Motor neuron (in vitro differentiated cells): Measurements from ENCODE around the gene EMILIN2. TPM values are rescaled to one million over a fixed set of nuclear protein-coding genes. Genes with fewer than 3 reads are reported as not detected.

Source experiments
- ATAC-seq, 8 experiments: fragments of 200-7000 bp; cut with Tn5 transposase; replicated peaks in 6 of 8; 2 replicates each; pipeline ENCODE4 v1.8.0; 2021; ENCODE audit warnings: mild to moderate bottlenecking in 8 of 8, moderate library complexity in 8 of 8
- H3K27ac ChIP-seq, 2 donors: fragments of 250-450 bp; sonication (Bioruptor Pico); 2 replicates each; pipeline ENCODE4 v1.9.0; 2021; ENCODE audit warnings: antibody characterized with exemption in 2 of 2, mild to moderate bottlenecking in 2 of 2, moderate library complexity in 1 of 2
- H3K4me1 ChIP-seq, 2 donors: fragments of 250-450 bp; sonication (Bioruptor Pico); replicated peaks in 1 of 2; 2 replicates each; pipeline ENCODE4 v1.6.1; 2021; ENCODE audit warnings: antibody characterized with exemption in 2 of 2, mild to moderate bottlenecking in 2 of 2, moderate library complexity in 1 of 2
- H3K4me3 ChIP-seq, 5 donors: fragments of 250-450 bp; sonication (Bioruptor Pico); 2 replicates each; pipeline ENCODE4 v1.9.0; 2021; ENCODE audit warnings: antibody characterized with exemption in 5 of 5, mild to moderate bottlenecking in 5 of 5, moderate library complexity in 4 of 5
- WGBS, 10 experiments: fragments of 450-650 bp; shearing (Covaris generic); methylation state at CpG; one replicate each; pipeline ENCODE4 v1.0.0; 2022; 5-methylcytosine and 5-hydroxymethylcytosine counted together
- in situ Hi-C, 9 experiments: fragments of 400-800 bp; cut with MboI; loops; one replicate each; pipeline ENCODE4 v1.15.0; 2021; ENCODE audit warnings: low sequenced_read_pairs in 9 of 9, low pct_unique_long_range_greater_than_20kb in 2 of 9; ENCODE audit not compliant: unreplicated experiment in 9 of 9
- total RNA-seq, 8 experiments: library from RNA; unstranded; fragments of 300-600 nt; gene quantifications; 2 replicates each; pipeline versions ENCODE4 v1.2.3 to v1.2.4, GENCODE V29; 2022

Gene EMILIN2
- total RNA-seq, 8 experiments from 2014 or later: 0.33 to 22.2 (median 1.4) TPM

DNA sequence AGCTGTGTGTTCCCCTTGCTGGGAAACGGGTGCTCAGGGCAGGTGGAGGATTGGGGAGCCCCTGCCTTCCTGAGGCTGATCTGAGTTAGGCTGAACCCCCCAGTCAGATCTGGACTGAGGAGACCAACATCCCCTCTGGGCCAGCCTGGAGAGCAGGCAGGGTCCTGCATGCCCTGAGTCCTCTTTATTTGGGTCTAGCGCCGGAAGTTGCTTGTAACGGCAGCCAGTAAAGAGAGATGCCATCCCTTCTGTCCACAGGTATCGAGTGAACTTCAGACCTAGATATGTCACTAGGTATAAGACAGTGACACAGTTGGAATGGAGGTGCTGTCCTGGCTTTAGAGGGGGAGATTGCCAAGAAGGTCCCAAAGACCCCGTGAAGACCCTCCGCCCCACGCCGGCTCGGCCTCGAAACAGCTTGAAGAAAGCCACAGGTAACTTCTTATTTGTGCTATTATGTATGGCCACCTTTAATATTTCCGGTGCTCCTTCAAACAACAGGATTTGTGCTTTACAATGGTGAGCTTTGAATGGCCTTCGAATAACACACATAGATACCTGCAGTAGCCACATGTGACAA is 38.0 kb downstream of the EMILIN2 start:
- H3K27ac ChIP-seq: no peak overlapping the region
- H3K4me1 ChIP-seq: no peaks in the 10 kb centered on the region
- no peak overlapping the region for H3K4me3 ChIP-seq
- no peak for ATAC-seq
- in situ Hi-C loops: no loop called here
- WGBS, 10 experiments: 67 to 100% (median 94%) methylated on average over 1 to 5 of the region's 13 CpGs; no CpG with 5 or more reads in 2 of the 10 experiments

- WGBS, 10 experiments: 62 to 86% (median 67%) methylated on average over 3 to 4 of the region's 4 CpGs; no CpG with 5 or more reads in 3 of the 10 experiments
- no peak overlapping the region for H3K4me3 ChIP-seq
- in situ Hi-C loops: no loop called here
- no peaks in the 10 kb centered on the region for H3K4me1 ChIP-seq
- no peak overlapping the region for H3K27ac ChIP-seq
- ATAC-seq: no peak
Observed at GRCh38 chr18:2887470-2887869, 40.7 kb downstream of the EMILIN2 start.

- Histone ChIP-seq H3K4me1 (no peaks in the 10 kb centered on the region), H3K27ac (no peak overlapping the region), H3K4me3 (no peak overlapping the region)
- in situ Hi-C loops: no loop called here
- peak in 7 of 8 experiments; percentile 31 to 93 (median 53) for ATAC-seq
- WGBS, 10 experiments: 18 to 57% (median 41%) methylated on average over 1 to 3 of the region's 3 CpGs
Observed at GRCh38 chr18:2889761-2890192, 43.0 kb downstream of the EMILIN2 start.

DNA sequence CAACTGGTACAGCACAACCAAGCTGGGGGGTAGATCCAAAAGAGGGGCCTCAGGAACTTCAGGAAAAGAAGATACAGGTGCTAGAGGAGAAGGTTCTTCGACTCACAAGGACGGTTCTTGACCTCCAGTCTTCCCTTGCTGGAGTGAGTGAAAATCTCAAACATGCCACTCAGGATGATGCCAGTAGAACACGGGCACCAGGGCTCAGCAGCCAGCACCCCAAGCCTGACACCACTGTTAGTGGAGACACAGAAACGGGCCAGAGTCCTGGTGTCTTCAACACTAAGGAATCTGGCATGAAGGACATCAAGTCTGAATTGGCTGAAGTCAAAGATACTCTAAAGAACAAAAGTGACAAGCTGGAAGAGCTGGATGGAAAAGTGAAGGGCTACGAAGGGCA is 43.8 kb downstream of the EMILIN2 start:
- Histone ChIP-seq H3K4me1 (no peaks in the 10 kb centered on the region), H3K4me3 (no peak overlapping the region), H3K27ac (no peak overlapping the region)
- in situ Hi-C loops: no loop called here
- no peak for ATAC-seq
- 69 to 100% (median 80%) methylated on average over 1 to 4 of the region's 5 CpGs; no CpG with 5 or more reads in 3 of the 10 experiments for WGBS, 10 experiments

DNA sequence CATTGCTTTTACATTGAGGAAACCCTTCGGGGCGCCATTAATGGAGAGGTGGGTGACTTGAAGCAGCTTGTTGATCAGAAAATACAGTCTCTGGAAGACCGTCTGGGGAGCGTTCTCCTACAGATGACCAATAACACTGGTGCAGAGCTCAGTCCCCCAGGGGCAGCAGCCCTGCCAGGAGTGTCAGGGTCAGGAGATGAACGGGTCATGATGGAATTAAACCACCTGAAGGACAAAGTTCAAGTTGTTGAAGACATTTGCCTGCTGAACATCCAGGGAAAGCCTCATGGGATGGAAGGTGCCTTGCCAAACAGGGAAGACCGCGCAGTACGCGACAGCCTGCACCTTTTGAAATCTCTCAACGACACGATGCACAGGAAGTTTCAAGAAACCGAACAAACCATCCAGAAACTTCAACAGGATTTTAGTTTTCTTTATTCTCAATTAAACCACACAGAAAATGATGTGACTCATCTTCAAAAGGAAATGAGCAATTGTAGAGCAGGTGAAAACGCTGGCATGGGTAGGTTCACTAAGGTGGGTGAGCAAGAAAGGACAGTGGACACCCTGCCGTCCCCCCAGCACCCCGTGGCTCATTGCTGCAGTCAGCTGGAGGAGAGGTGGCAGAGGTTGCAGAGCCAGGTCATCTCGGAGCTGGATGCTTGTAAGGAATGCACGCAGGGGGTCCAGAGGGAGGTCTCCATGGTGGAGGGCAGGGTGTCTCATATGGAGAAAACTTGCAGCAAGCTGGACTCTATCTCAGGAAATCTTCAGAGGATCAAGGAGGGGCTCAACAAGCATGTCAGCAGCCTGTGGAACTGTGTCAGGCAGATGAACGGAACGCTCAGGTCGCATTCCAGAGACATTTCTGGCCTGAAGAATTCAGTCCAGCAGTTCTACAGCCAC is 45.0 kb downstream of the EMILIN2 start:
- in situ Hi-C loops: no loop called here
- 78 to 100% (median 94%) methylated on average over 3 to 16 of the region's 20 CpGs; no CpG with 5 or more reads in 1 of the 10 experiments for WGBS, 10 experiments
- H3K4me1 ChIP-seq: no peaks in the 10 kb centered on the region
- no peak for ATAC-seq
- H3K27ac ChIP-seq: no peak overlapping the region
- H3K4me3 ChIP-seq: no peak overlapping the region

DNA sequence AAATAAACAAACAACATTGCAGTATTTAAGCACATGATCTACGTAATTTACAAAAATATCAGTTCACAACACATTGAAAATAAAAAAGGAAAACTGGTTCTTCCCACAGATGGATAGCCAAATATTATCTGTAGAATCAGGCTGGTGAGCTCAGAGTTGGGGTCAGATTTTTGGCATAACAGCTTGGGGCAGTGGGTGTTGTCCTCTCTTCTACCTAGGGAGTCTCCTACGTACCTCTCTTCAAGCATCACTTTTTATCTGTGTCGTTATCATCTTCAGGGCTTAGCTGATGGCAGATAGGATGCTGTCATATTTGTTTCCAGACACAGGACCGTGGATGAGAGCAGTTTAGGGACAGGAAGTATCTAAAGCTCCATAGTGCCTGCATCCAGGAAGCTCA is 46.2 kb downstream of the EMILIN2 start:
- in situ Hi-C loops: no loop called here
- Histone ChIP-seq H3K4me3 (no peak overlapping the region), H3K4me1 (no peaks in the 10 kb centered on the region), H3K27ac (no peak overlapping the region)
- WGBS, 10 experiments: 0 to 100% (median 87%) methylated on average over 1 to 4 of the region's 4 CpGs; no CpG with 5 or more reads in 1 of the 10 experiments
- ATAC-seq: no peak

- Histone ChIP-seq H3K4me3 (no peak overlapping the region), H3K27ac (no peak overlapping the region), H3K4me1 (no peaks in the 10 kb centered on the region)
- whole genome bisulfite sequencing, 10 experiments: 67 to 100% (median 86%) methylated on average over 1 to 5 of the region's 5 CpGs; no CpG with 5 or more reads in 3 of the 10 experiments
- no peak for ATAC-seq
- in situ Hi-C loops: no loop called here
Observed at GRCh38 chr18:2893676-2894075, 46.9 kb downstream of the EMILIN2 start.

DNA sequence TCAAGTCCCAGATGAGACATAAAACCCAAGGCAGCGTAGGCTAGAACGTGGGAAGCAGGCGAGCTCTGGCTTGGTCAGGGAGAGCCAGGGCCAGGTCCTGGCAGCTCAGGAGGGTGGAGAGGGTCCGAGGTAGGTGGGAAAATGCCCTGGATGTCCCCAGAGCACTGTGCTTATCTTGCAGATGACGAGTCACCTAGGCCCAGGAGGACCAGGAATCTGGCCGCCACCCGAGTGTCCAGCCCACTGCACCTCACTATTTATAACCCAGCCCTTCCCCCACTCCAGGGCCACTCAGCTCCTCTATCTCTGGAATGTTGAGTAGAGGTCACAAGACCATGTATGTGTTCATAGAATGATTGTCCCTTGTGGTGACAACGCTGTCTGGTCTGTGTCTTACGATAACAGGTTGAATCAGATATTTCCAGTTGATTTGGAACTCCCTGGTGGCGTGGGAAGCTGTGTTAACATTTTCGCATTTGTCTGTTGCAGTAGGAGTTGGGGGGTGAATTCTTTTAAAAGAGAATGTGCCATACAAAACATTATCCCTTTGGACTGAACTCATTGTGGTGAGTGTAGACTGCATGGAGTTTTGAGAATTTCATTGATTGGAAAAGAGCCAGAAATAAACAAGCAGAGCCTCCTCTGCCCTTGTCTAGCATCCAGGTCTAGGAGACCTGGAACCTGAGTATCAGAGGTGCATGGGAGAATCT is 47.5 kb downstream of the EMILIN2 start:
- WGBS, 10 experiments: 41 to 100% (median 81%) methylated on average over 1 to 7 of the region's 11 CpGs; no CpG with 5 or more reads in 1 of the 10 experiments
- Histone ChIP-seq H3K27ac (no peak overlapping the region), H3K4me3 (no peak overlapping the region), H3K4me1 (no peaks in the 10 kb centered on the region)
- ATAC-seq: peak in 2 of 8 experiments; percentile 23 to 33
- in situ Hi-C loops: no loop called here

GRCh38 chr18:2894841-2895370 is 48.1 kb downstream of the EMILIN2 start:
- ATAC-seq: no peak
- WGBS, 10 experiments: 40 to 100% (median 74%) methylated on average over 1 to 2 of the region's 2 CpGs; no CpG with 5 or more reads in 5 of the 10 experiments
- in situ Hi-C loops: no loop called here
- Histone ChIP-seq H3K4me1 (no peaks in the 10 kb centered on the region), H3K4me3 (no peak overlapping the region), H3K27ac (no peak overlapping the region)

- Histone ChIP-seq H3K27ac (no peak overlapping the region), H3K4me1 (no peaks in the 10 kb centered on the region), H3K4me3 (no peak overlapping the region)
- in situ Hi-C loops: no loop called here
- WGBS, 10 experiments: 96 to 100% (median 100%) methylated on average over 1 to 5 of the region's 7 CpGs; no CpG with 5 or more reads in 5 of the 10 experiments
- no peak for ATAC-seq
Observed at GRCh38 chr18:2895391-2895790, 48.6 kb downstream of the EMILIN2 start.

- WGBS, 10 experiments: 80 to 100% (median 91%) methylated on average over 1 to 4 of the region's 4 CpGs; no CpG with 5 or more reads in 1 of the 10 experiments
- H3K27ac ChIP-seq: no peak overlapping the region
- no peak overlapping the region for H3K4me3 ChIP-seq
- ATAC-seq: no peak
- in situ Hi-C loops: no loop called here
- no peaks in the 10 kb centered on the region for H3K4me1 ChIP-seq
Observed at GRCh38 chr18:2896990-2897389, 50.2 kb downstream of the EMILIN2 start.

DNA sequence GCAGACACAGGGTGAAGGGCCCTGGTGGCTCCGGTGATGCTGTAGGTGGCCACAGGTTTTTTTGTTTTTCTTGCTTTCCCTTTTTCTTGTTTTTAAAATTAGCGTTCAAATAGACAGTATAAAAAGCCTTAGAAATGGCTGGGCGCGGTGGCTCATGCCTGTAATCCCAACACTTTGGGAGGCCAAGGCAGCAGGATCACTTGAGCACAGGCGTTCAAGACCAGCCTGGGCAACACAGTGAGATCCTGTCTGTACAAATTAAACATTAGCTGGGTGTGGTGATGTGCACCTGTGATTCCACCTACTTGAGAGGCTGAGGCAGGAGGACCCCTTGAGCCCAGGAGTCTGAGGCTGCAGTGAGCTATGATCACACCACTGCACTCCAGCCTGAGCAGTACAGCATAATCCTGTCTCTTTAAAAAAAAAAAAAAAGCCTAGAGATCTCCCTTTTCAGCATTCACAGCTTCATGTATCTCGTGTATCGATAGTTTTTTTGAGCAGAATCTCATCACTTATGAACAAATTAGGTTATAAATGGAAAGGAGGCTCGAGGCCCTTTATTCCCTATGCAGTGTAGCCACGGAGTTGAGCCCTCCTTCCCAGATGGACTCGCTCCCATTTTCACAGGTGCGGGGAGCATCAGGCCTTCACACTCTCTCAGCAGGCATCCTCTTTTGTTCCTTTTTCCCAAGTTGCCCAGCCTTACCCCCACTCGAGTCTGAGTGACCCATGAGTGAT is 50.8 kb downstream of the EMILIN2 start:
- Histone ChIP-seq H3K27ac (no peak overlapping the region), H3K4me3 (no peak overlapping the region), H3K4me1 (no peaks in the 10 kb centered on the region)
- ATAC-seq: no peak
- 44 to 100% (median 79%) methylated on average over 2 to 7 of the region's 12 CpGs for WGBS, 10 experiments
- in situ Hi-C loops: no loop called here
